Endothelial cell of umbilical vein (primary cell): ENCODE data around the gene HTRA3. TPM values are rescaled to one million over a fixed set of nuclear protein-coding genes. Genes with fewer than 3 reads are reported as not detected.

Experiments used
- BruUV-seq: library from RNA; stranded (reverse); fragments of 400-500 nt; replicated peaks from 2 replicates; lab custom pipeline; 2021; lab: Mats Ljungman, UMichigan
- CTCF ChIA-PET: fragments of 300-600, 350-600 bp; sonication (Branson Sonifier 250); formaldehyde crosslinking; loops from one replicate; lab custom pipeline; 2021; ENCODE audit warnings: antibody characterized with exemption, inconsistent platforms; lab: Charles Lee
- POLR2A ChIA-PET: fragments of 300-600, 350-600 bp; sonication (Branson Sonifier 250); formaldehyde crosslinking; loops from one replicate; lab custom pipeline; 2021; ENCODE audit warnings: antibody characterized with exemption, inconsistent platforms; lab: Charles Lee
- DNase-seq: peaks from one replicate; pipeline ENCODE4 v3.0.0-alpha.2; 2011; ENCODE audit warnings: low read depth, low spot score
- FAIRE-seq: peaks from 2 replicates; lab custom pipeline; 2011; peaks lifted over from hg19 to GRCh38; lab: Jason Lieb, UNC
- H2AFZ ChIP-seq: 2 replicates; pipeline ENCODE4 v1.6.0; 2012; ENCODE audit warnings: low read depth, low read length, control low read depth, inconsistent platforms
- H3K27ac ChIP-seq: 2 replicates; pipeline ENCODE4 v1.5.1; 2011; ENCODE audit warnings: low read depth, mild to moderate bottlenecking, control low read depth, low read length, moderate library complexity; ENCODE audit not compliant: insufficient read depth
- H3K27me3 ChIP-seq, 2 experiments: 2 replicates each; pipeline versions ENCODE4 v1.6.0 to v1.6.1; 2011; ENCODE audit warnings: low read length in 2 of 2, mixed read lengths in 1 of 2; ENCODE audit not compliant: control insufficient read depth in 2 of 2, insufficient read depth in 2 of 2
- H3K36me3 ChIP-seq, 2 experiments: 2 replicates in 1 of 2; 3 replicates in 1 of 2; pipeline ENCODE4 v1.5.1; 2011; ENCODE audit warnings: low read length in 2 of 2, mild to moderate bottlenecking in 1 of 2, moderate library complexity in 1 of 2; ENCODE audit not compliant: control insufficient read depth in 2 of 2, insufficient read depth in 2 of 2; ENCODE audit errors: extremely low read depth in 1 of 2
- H3K4me1 ChIP-seq: 3 replicates; pipeline ENCODE4 v1.5.1; 2011; ENCODE audit warnings: mild to moderate bottlenecking, low read length; ENCODE audit not compliant: control insufficient read depth, insufficient read depth; ENCODE audit errors: extremely low read depth
- H3K4me2 ChIP-seq: 2 replicates; pipeline ENCODE4 v1.6.1; 2011; ENCODE audit warnings: low read length, control low read depth, mixed read lengths; ENCODE audit not compliant: insufficient read depth
- H3K4me3 ChIP-seq, 3 experiments: fragments of 200-600 bp in 1 of 3; sonication (generic), shearing (Covaris generic) in 1 of 3; replicated peaks in 1 of 3; 2 replicates each; pipeline ENCODE4 v1.5.1; 2011 to 2016; ENCODE audit warnings: control low read depth in 3 of 3, low read length in 3 of 3, mild to moderate bottlenecking in 2 of 3, inconsistent platforms in 1 of 3, low read depth in 1 of 3, moderate library complexity in 1 of 3; ENCODE audit not compliant: insufficient read depth in 1 of 3
- H3K79me2 ChIP-seq: 2 replicates; pipeline ENCODE4 v1.6.0; 2012; ENCODE audit warnings: low read length, inconsistent platforms; ENCODE audit not compliant: control insufficient read depth, insufficient read depth
- H3K9ac ChIP-seq: replicated peaks from 2 replicates; pipeline ENCODE3; 2011; ENCODE audit warnings: low read length, control low read depth; ENCODE audit not compliant: insufficient read depth; ENCODE audit errors: extremely low read depth
- H3K9me1 ChIP-seq: replicated peaks from 3 replicates; pipeline ENCODE4 v1.6.0; 2011; ENCODE audit warnings: mild to moderate bottlenecking, low read length; ENCODE audit not compliant: control insufficient read depth, insufficient read depth; ENCODE audit errors: extremely low read depth
- H3K9me3 ChIP-seq: replicated peaks from 2 replicates; pipeline ENCODE4 v1.5.1; 2012; ENCODE audit warnings: low read length, inconsistent platforms; ENCODE audit not compliant: control insufficient read depth, insufficient read depth
- H4K20me1 ChIP-seq: replicated peaks from 2 replicates; pipeline ENCODE3; 2011; ENCODE audit warnings: mild to moderate bottlenecking, low read length; ENCODE audit not compliant: control insufficient read depth, insufficient read depth; ENCODE audit errors: extremely low read depth
- CTCF ChIP-seq, 2 donors: IDR thresholded peaks; 1 replicate in 1 of 2; 2 replicates in 1 of 2; pipeline ENCODE4 v1.5.1; 2011; ENCODE audit warnings: low read length in 2 of 2, mild to moderate bottlenecking in 2 of 2, moderate library complexity in 2 of 2, control low read depth in 1 of 2, inconsistent platforms in 1 of 2, low read depth in 1 of 2; ENCODE audit not compliant: insufficient read depth in 1 of 2; ENCODE audit errors: extremely low read depth in 1 of 2
- EZH2 ChIP-seq: IDR thresholded peaks from 2 replicates; pipeline ENCODE4 v1.6.1; 2012; ENCODE audit warnings: borderline replicate concordance, low read depth, mild to moderate bottlenecking, moderate library complexity, low read length, inconsistent platforms; ENCODE audit not compliant: severe bottlenecking
- FOS ChIP-seq: IDR thresholded peaks from 2 replicates; pipeline ENCODE4 v1.6.1; 2011; ENCODE audit warnings: mild to moderate bottlenecking, low read length, moderate library complexity, borderline replicate concordance; ENCODE audit not compliant: insufficient read depth
- GATA2 ChIP-seq: IDR thresholded peaks from 2 replicates; pipeline ENCODE4 v1.7.0; 2011; ENCODE audit warnings: low read depth, mild to moderate bottlenecking, moderate library complexity, mixed read lengths, low read length; ENCODE audit not compliant: insufficient read length, insufficient read depth
- JUN ChIP-seq: IDR thresholded peaks from 2 replicates; pipeline ENCODE4 v1.6.1; 2011; ENCODE audit warnings: borderline replicate concordance, low read depth; ENCODE audit not compliant: insufficient read length, insufficient read depth
- MYC ChIP-seq: IDR thresholded peaks from one replicate; pipeline ENCODE4 v1.6.1; 2011; ENCODE audit warnings: mild to moderate bottlenecking, low read depth, low read length
- POLR2A ChIP-seq: IDR thresholded peaks from 2 replicates; pipeline ENCODE4 v1.6.1; 2012; ENCODE audit warnings: low read depth, mild to moderate bottlenecking, control low read depth, low read length
- POLR2AphosphoS5 ChIP-seq: IDR thresholded peaks from 2 replicates; pipeline ENCODE4 v1.6.1; 2012; ENCODE audit warnings: low read depth, mild to moderate bottlenecking, control low read depth, low read length, moderate library complexity; ENCODE audit not compliant: insufficient read depth
- dilution Hi-C: fragments of 300-500 bp; cut with MboI; formaldehyde crosslinking; loops from one replicate; pipeline ENCODE4 v1.15.0; 2019; ENCODE audit warnings: low sequenced_read_pairs; ENCODE audit not compliant: extremely low pct_ligation_motif_present
- intact Hi-C: fragments of 100-400 bp; cut with micrococcal nuclease; formaldehyde crosslinking; loops from one replicate; pipeline ENCODE4 v1.10.0; 2022
- polyA plus RNA-seq, 4 experiments: library from polyadenylated mRNA; depleted of rRNA in 3 of 4; stranded (reverse) in 3 of 4; unstranded in 1 of 4; fragments of >200 nt; gene quantifications; 2 replicates each; pipeline versions ENCODE4 v1.2.1 to v1.2.3, GENCODE V29; 2011 to 2012; ENCODE audit warnings: missing spikeins in 1 of 4
- total RNA-seq: library from RNA; stranded (reverse); gene quantifications from 2 replicates; pipeline ENCODE4 v1.2.3, GENCODE V29; 2021
- TF ChIP-seq, protein P1 (sequence below): IDR thresholded peaks from 2 replicates; pipeline ENCODE4 v1.6.1; 2011; ENCODE audit not compliant: insufficient read depth, insufficient read length

Gene HTRA3
- total and polyA plus RNA-seq, 2 donors (not counting 3 experiments of a cell fraction or from before 2014, with no cell fraction given) = 9.0 to 12.0 TPM

DNA sequence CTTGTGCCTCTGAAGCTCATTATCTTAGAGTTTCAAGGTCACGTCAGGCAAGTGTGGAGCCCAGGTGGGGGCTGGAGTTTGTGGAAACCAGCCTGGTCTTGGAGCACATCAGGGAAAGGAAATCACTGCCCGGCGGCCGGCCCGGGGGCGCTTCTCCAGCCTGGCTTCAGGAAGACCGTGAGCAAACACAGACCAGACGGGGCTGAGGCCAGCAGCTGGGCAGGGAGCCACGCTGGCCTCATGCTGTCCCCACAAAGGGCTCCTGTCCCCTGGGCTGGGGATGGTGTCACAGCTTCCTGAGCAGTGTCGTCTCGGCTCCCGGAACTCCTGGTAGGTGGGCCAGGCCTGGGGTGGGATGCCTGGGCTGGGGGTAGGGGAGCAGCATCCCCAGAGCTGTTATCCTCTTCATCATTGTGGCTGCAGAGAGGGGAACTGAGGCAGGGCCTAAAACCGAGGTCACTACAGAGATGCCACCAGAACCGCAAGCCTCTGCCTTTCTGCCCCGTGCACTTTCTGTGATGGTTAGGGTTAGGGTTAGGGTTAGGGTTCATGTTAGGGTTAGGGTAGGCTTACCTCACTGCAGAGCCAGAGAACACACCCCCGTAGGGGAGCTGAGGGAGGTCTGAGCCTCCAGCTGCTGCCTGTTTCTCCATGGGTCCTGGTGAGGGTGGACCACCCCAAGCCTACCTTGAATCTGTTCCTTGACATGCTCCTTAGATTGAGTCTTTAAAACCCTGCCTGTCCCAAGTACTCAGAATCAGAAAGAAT is 77.5 kb downstream of the HTRA3 start:
- dilution Hi-C loops = no loop called here
- no peak for FAIRE-seq
- Histone ChIP-seq H2AFZ (no peak overlapping the region), H3K4me3 (no peak overlapping the region), H3K36me3 (no peaks in the 10 kb centered on the region), H3K4me2 (no peak overlapping the region), H3K9me1 (no peaks in the 10 kb centered on the region), H3K27me3 (peaks cover 0 to 2% of the 10 kb centered on the region in 2 experiments), H3K4me1 (no peaks in the 10 kb centered on the region), H4K20me1 (no peaks in the 10 kb centered on the region), H3K79me2 (no peaks in the 10 kb centered on the region), H3K27ac (no peak overlapping the region), H3K9ac (no peak overlapping the region), H3K9me3 (no peaks in the 10 kb centered on the region)
- no peak for TF ChIP-seq FOS
- no peak for TF ChIP-seq MYC
- no peak for TF ChIP-seq CTCF (IDR thresholded peaks at IDR 0.05; ENCODE audit: extremely low read depth in 1 of 2, insufficient read depth in 1 of 2, low read depth in 1 of 2, low read length in 2 of 2)
- no peak for TF ChIP-seq GATA2
- TF ChIP-seq, protein P1, sequence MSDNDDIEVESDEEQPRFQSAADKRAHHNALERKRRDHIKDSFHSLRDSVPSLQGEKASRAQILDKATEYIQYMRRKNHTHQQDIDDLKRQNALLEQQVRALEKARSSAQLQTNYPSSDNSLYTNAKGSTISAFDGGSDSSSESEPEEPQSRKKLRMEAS = no peak
- no peak for TF ChIP-seq EZH2
- TF ChIP-seq POLR2AphosphoS5 = no peak
- no peak for TF ChIP-seq JUN
- no peak for TF ChIP-seq POLR2A
- no TSS peak for BruUV-seq
- intact Hi-C loops = no loop called here
- POLR2A ChIA-PET = no interaction called here
- CTCF ChIA-PET = no interaction called here
- DNase-seq = peak; percentile 9
